ENCODE results near the gene YEATS2.

- TF ChIP-seq POLR2A (IDR thresholded peaks at IDR 0.05), result no peak
- TF ChIP-seq CTCF (IDR thresholded peaks at IDR 0.05), result no peak
These were observed 5.2 kb upstream of the YEATS2 start for GRCh38 chr3:183692436-183692835.
